SK-N-SH treated with all-trans-retinoic acid at 6 μM for 48 hours (cell line): ENCODE measurements around the gene S100A16.
A peak's percentile ranks its signal among the peaks of the same experiment; 100 is the strongest.

Experiments
- ATAC-seq: fragments of 200-7000 bp; cut with Tn5 transposase; 3 replicates; pipeline ENCODE4 v1.9.1; 2020; ENCODE audit warnings: mild to moderate bottlenecking, moderate library complexity
- ARNTL ChIP-seq: fragments of 450-650 bp; formaldehyde crosslinking; IDR thresholded peaks from 2 replicates; pipeline ENCODE4 v1.5.0; 2020; ENCODE audit warnings: low read depth, mild to moderate bottlenecking, moderate library complexity, borderline replicate concordance
- CSDC2 ChIP-seq: fragments of 250-450 bp; sonication (Bioruptor Pico); IDR thresholded peaks from 2 replicates; pipeline ENCODE4 v1.5.0; 2020; ENCODE audit warnings: mild to moderate bottlenecking, moderate library complexity
- GLIS3 ChIP-seq: fragments of 250-450 bp; sonication (Bioruptor Pico); IDR thresholded peaks from 2 replicates; pipeline ENCODE4 v1.5.0; 2020; ENCODE audit warnings: mild to moderate bottlenecking, moderate library complexity
- ISL1 ChIP-seq: fragments of 250-450 bp; sonication (Bioruptor Pico); IDR thresholded peaks from 2 replicates; pipeline ENCODE4 v2.1.2; 2022; ENCODE audit warnings: mild to moderate bottlenecking, moderate library complexity
- OSR1 ChIP-seq: fragments of 250-450 bp; sonication (Bioruptor Pico); IDR thresholded peaks from 2 replicates; pipeline ENCODE4 v1.8.0; 2022; ENCODE audit warnings: moderate library complexity, mild to moderate bottlenecking, inconsistent platforms
- PPARA ChIP-seq: fragments of 250-450 bp; sonication (Bioruptor Pico); IDR thresholded peaks from 2 replicates; pipeline ENCODE4 v1.5.0; 2020; ENCODE audit warnings: mild to moderate bottlenecking, borderline replicate concordance
- RARB ChIP-seq: fragments of 250-450 bp; sonication (Bioruptor Pico); IDR thresholded peaks from 2 replicates; pipeline ENCODE4 v1.8.0; 2021; ENCODE audit warnings: mild to moderate bottlenecking, moderate library complexity
- SNAI2 ChIP-seq: fragments of 250-450 bp; sonication (Bioruptor Pico); IDR thresholded peaks from 2 replicates; pipeline ENCODE4 v1.5.0; 2020; ENCODE audit warnings: mild to moderate bottlenecking, moderate library complexity
- TCF4 ChIP-seq: fragments of 250-450 bp; sonication (Bioruptor Pico); IDR thresholded peaks from 2 replicates; pipeline ENCODE4 v1.8.0; 2021; ENCODE audit warnings: mild to moderate bottlenecking, moderate library complexity, borderline replicate concordance
- TOX ChIP-seq: fragments of 250-450 bp; sonication (Bioruptor Pico); IDR thresholded peaks from 2 replicates; pipeline ENCODE4 v1.8.0; 2021; ENCODE audit warnings: mild to moderate bottlenecking, moderate library complexity, borderline replicate concordance
- ZC3H10 ChIP-seq: fragments of 250-450 bp; sonication (Bioruptor Pico); IDR thresholded peaks from 2 replicates; pipeline ENCODE4 v1.5.1; 2021; ENCODE audit warnings: mild to moderate bottlenecking, moderate library complexity
- ZFP3 ChIP-seq: fragments of 250-450 bp; sonication (Bioruptor Pico); IDR thresholded peaks from 2 replicates; pipeline ENCODE4 v1.5.0; 2020; ENCODE audit warnings: mild to moderate bottlenecking, moderate library complexity
- ZFP30 ChIP-seq: fragments of 450-650 bp; formaldehyde crosslinking; IDR thresholded peaks from 2 replicates; pipeline ENCODE4 v1.5.0; 2022; ENCODE audit warnings: mild to moderate bottlenecking, moderate library complexity
- ZNF565 ChIP-seq: fragments of 450-650 bp; formaldehyde crosslinking; conservative IDR thresholded peaks from 2 replicates; pipeline ENCODE4 v1.5.0; 2020; ENCODE audit warnings: low read depth, mild to moderate bottlenecking, moderate library complexity
- ZNF70 ChIP-seq: fragments of 450-650 bp; formaldehyde crosslinking; IDR thresholded peaks from 2 replicates; pipeline ENCODE4 v1.5.0; 2020; ENCODE audit warnings: mild to moderate bottlenecking, moderate library complexity
- ZNF8 ChIP-seq: fragments of 450-650 bp; formaldehyde crosslinking; IDR thresholded peaks from 2 replicates; pipeline ENCODE4 v1.5.0; 2020; ENCODE audit warnings: mild to moderate bottlenecking, moderate library complexity
- TF ChIP-seq, protein P1 (sequence below): fragments of 250-450 bp; sonication (Bioruptor Pico); IDR thresholded peaks from 2 replicates; pipeline ENCODE4 v1.8.0; 2021; ENCODE audit warnings: low read depth, mild to moderate bottlenecking, moderate library complexity, borderline replicate concordance
- TF ChIP-seq, protein P2 (sequence below): fragments of 250-450 bp; sonication (Bioruptor Pico); IDR thresholded peaks from 2 replicates; pipeline ENCODE4 v1.5.1; 2020; ENCODE audit warnings: low read depth, mild to moderate bottlenecking, moderate library complexity
- TF ChIP-seq, protein P3 (sequence below): fragments of 250-450 bp; sonication (Bioruptor Pico); IDR thresholded peaks from 2 replicates; pipeline ENCODE4 v1.8.0; 2020; ENCODE audit warnings: mild to moderate bottlenecking, moderate library complexity, borderline replicate concordance
- TF ChIP-seq, protein P4 (sequence below): fragments of 250-450 bp; sonication (Bioruptor Pico); IDR thresholded peaks from 2 replicates; pipeline ENCODE4 v1.5.0; 2020; ENCODE audit warnings: mild to moderate bottlenecking, moderate library complexity

The S100A16 gene

DNA sequence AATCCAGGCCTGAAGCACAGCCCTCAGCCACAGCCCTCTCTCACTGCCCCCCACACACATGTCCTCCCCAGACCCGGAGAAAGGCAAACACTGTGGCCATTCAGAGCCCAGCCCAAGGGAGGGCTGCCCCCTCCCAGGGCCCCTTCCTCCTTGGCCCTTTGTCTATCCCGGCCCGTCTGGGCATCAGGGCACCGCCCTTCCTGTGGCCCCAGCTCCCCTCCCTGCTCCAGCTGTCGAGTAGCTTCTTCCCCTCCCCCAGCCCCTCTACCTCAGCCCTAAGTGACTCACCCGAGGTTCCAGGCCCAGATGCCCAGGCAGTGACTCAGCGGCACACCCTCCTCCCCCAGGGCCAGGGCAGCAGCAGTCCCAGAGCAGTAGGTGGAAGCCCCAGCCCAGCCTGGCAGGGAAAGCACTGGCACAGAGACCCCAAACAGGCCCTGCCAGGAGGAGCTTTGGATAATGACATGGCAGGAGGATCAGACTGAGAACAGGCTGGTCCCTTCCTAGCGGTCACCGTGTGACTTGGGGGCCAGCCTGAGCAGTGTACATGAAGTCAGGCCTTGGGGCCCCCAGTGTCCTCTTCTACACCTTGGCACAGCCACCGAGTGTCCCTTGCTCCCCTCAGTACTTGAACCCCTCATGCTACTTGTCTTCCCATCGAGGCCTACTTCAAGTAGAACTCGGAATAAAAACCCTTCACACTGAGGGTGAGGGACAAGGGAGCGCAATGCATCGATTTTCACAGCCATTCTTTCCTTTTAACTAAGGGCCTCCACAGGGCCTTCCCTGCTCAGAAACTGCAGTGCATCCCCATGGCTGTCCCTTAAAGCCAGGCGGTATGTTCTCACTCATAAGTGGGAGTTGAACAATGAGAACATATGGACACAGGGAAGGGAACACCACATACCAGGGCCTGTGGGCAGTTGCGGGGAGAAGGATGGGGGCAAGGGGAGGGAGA lies 46.2 kb downstream of the S100A16 start (continued):
- TF ChIP-seq, protein P1, sequence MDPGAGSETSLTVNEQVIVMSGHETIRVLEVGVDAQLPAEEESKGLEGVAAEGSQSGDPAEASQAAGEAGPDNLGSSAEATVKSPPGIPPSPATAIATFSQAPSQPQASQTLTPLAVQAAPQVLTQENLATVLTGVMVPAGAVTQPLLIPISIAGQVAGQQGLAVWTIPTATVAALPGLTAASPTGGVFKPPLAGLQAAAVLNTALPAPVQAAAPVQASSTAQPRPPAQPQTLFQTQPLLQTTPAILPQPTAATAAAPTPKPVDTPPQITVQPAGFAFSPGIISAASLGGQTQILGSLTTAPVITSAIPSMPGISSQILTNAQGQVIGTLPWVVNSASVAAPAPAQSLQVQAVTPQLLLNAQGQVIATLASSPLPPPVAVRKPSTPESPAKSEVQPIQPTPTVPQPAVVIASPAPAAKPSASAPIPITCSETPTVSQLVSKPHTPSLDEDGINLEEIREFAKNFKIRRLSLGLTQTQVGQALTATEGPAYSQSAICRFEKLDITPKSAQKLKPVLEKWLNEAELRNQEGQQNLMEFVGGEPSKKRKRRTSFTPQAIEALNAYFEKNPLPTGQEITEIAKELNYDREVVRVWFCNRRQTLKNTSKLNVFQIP, result no peak
- TF ChIP-seq ZNF70 (CRISPR knock-in tag) (no peak), SNAI2 (CRISPR knock-in tag) (no peak), ZC3H10 (CRISPR knock-in tag) (peak; percentile 42; the same call in 1 of the 2 replicates)

DNA sequence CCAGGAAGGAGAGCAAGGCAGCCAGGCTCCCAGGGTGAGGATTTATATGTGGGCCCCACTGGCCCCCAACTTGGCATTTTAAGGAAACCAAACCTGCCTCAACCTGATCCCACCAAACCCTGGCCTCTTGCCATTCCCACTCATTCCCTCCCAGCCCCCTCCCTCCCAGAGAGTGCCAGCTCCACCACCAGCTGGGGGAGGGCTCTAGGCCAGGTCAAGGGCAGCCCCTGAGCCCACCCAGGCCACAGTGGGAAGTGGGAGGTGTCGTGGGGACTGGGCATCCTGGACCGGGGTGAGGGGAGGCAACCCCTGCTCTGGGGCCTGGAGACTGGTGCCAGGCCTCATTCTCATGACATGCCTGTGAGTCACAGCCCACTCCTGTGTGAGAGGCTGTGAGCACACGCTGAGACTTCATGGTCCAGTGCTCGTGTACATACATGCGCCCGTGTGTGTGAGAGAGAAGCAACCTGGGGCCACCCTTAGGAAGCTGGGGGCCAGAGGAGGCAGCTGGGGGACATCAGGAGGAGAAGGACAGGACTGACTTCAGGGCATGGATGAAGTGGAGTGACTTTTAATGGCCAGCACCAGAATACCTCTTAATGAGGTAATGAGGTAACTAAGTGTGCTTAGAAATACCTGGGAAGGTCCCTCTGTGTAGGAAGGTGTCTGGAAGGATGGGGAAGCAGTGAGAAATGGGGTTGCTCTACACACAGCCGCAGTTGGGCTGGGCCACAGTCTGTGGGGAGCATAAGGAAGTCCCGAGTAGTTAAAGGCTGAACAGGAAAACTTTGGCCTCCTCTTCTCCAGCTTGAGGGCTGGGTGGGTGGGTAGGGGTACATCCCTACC lies 47.2 kb downstream of the S100A16 start, which contains the start of gene S100A2:
TSS of gene S100A2 (minus strand) at position 316 of the 846 bp plus-strand sequence. CDS start 1,967 bp downstream, outside the sequence.
- ATAC-seq, result peak; percentile 68
- TF ChIP-seq ISL1 (CRISPR knock-in tag) (no peak), ZC3H10 (CRISPR knock-in tag) (no peak), TCF4 (no peak), ARNTL (CRISPR knock-in tag) (no peak), ZNF70 (CRISPR knock-in tag) (no peak), RARB (no peak), ZNF8 (CRISPR knock-in tag) (no peak), GLIS3 (CRISPR knock-in tag) (no peak), OSR1 (CRISPR knock-in tag) (peak; percentile 80), SNAI2 (CRISPR knock-in tag) (no peak), TOX (peak; percentile 67; the same call in 1 of the 2 replicates), ZFP30 (CRISPR knock-in tag) (no peak), ZFP3 (CRISPR knock-in tag) (peak; percentile 75), PPARA (CRISPR knock-in tag) (no peak), ZNF565 (CRISPR knock-in tag) (0 out of 2 replicates have a peak, but pooled peaks have one; percentile 72), CSDC2 (peak; percentile 38; the same call in 1 of the 2 replicates)
- TF ChIP-seq, protein P2, sequence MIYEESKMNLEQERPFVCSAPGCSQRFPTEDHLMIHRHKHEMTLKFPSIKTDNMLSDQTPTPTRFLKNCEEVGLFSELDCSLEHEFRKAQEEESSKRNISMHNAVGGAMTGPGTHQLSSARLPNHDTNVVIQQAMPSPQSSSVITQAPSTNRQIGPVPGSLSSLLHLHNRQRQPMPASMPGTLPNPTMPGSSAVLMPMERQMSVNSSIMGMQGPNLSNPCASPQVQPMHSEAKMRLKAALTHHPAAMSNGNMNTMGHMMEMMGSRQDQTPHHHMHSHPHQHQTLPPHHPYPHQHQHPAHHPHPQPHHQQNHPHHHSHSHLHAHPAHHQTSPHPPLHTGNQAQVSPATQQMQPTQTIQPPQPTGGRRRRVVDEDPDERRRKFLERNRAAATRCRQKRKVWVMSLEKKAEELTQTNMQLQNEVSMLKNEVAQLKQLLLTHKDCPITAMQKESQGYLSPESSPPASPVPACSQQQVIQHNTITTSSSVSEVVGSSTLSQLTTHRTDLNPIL, result no peak
- TF ChIP-seq, protein P1, result peak; percentile 83; the same call in 1 of the 2 replicates
- TF ChIP-seq, protein P3, sequence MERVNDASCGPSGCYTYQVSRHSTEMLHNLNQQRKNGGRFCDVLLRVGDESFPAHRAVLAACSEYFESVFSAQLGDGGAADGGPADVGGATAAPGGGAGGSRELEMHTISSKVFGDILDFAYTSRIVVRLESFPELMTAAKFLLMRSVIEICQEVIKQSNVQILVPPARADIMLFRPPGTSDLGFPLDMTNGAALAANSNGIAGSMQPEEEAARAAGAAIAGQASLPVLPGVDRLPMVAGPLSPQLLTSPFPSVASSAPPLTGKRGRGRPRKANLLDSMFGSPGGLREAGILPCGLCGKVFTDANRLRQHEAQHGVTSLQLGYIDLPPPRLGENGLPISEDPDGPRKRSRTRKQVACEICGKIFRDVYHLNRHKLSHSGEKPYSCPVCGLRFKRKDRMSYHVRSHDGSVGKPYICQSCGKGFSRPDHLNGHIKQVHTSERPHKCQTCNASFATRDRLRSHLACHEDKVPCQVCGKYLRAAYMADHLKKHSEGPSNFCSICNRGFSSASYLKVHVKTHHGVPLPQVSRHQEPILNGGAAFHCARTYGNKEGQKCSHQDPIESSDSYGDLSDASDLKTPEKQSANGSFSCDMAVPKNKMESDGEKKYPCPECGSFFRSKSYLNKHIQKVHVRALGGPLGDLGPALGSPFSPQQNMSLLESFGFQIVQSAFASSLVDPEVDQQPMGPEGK, result peak; percentile 60; the same call in 1 of the 2 replicates
- TF ChIP-seq, protein P4, sequence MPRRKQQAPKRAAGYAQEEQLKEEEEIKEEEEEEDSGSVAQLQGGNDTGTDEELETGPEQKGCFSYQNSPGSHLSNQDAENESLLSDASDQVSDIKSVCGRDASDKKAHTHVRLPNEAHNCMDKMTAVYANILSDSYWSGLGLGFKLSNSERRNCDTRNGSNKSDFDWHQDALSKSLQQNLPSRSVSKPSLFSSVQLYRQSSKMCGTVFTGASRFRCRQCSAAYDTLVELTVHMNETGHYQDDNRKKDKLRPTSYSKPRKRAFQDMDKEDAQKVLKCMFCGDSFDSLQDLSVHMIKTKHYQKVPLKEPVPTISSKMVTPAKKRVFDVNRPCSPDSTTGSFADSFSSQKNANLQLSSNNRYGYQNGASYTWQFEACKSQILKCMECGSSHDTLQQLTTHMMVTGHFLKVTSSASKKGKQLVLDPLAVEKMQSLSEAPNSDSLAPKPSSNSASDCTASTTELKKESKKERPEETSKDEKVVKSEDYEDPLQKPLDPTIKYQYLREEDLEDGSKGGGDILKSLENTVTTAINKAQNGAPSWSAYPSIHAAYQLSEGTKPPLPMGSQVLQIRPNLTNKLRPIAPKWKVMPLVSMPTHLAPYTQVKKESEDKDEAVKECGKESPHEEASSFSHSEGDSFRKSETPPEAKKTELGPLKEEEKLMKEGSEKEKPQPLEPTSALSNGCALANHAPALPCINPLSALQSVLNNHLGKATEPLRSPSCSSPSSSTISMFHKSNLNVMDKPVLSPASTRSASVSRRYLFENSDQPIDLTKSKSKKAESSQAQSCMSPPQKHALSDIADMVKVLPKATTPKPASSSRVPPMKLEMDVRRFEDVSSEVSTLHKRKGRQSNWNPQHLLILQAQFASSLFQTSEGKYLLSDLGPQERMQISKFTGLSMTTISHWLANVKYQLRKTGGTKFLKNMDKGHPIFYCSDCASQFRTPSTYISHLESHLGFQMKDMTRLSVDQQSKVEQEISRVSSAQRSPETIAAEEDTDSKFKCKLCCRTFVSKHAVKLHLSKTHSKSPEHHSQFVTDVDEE, result no peak
- TF ChIP-seq, all 23 proteins: peak for 7
